Transverse colon (tissue), 4 donors: ENCODE results near the gene BET1.

ENCODE experiments used
- CTCF ChIP-seq, 5 experiments: fragments of 200-600 bp in 3 of 5; fragments of 450-650 bp in 2 of 5; sonication (generic) in 3 of 5; IDR thresholded peaks; 1 replicate in 2 of 5; 2 replicates in 3 of 5; pipeline ENCODE4 v1.5.1; 2016 to 2017; ENCODE audit warnings: antibody characterized with exemption in 5 of 5, inconsistent platforms in 3 of 5, mild to moderate bottlenecking in 2 of 5, moderate library complexity in 1 of 5
- EP300 ChIP-seq: sonication (generic); formaldehyde crosslinking; IDR thresholded peaks from one replicate; pipeline ENCODE4 v1.6.1; 2017; ENCODE audit warnings: antibody characterized with exemption, low read depth
- POLR2A ChIP-seq: fragments of 450-650 bp; IDR thresholded peaks from one replicate; pipeline ENCODE4 v1.6.1; 2016; ENCODE audit warnings: antibody characterized with exemption, mild to moderate bottlenecking, moderate library complexity
- POLR2AphosphoS5 ChIP-seq, 3 donors: sonication (generic); formaldehyde crosslinking; IDR thresholded peaks; one replicate each; pipeline ENCODE4 v1.6.1; 2016; ENCODE audit warnings: antibody characterized with exemption in 3 of 3

- TF ChIP-seq CTCF (IDR thresholded peaks at IDR 0.05) (no peak), POLR2AphosphoS5 (IDR thresholded peaks at IDR 0.05) (no peak), POLR2A (no peak), EP300 (no peak)
These were observed 44.6 kb upstream of the BET1 start for GRCh38 chr7:94048755-94049154.
